HG03354 (cell line): ENCODE measurements around the gene TTLL11.

Source experiments
- ATAC-seq: cut with Tn5 transposase; IDR thresholded peaks from one replicate; pipeline ENCODE4 v1.9.1; 2021; ENCODE audit warnings: mild to moderate bottlenecking; ENCODE audit not compliant: unreplicated experiment, poor library complexity, severe bottlenecking

TTLL11 gene

DNA sequence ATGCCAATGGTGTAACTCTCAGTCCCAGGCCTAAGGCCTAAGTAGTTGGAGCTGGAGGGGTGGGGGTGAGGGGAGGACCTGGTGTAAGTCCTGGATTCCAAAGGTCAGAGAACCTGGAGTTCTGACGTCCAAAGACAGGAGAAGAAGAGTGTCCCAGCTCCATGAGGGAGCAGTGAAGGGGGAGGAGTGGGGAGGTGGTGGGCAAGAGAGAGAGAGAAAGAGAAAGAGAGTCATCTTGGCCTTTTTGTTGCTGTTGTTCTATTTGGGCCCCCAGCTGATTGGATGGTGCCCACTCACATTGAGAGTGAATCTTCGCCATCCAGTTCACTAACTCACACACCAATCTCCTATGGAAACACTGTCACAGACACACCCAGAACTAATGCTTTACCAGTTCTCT is 242.7 kb downstream of the TTLL11 start:
- no peak for ATAC-seq

DNA sequence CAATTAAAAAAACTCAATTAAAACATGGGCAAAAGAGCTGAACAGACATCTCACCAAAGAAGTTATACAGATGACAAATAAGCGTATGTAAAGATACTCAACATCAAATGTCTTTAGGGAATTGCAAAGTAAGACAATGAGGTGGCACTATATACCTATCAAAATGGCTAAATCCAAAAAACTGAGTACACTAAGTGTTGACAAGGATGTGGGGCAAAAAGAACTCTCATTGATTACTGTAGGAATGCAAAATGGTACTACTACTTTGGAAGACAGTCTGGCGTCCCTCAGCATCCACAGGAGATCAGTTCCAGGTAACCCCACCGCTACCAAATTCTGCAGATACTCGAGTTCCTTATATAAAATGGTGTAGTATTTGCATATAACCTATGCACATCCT is 243.6 kb downstream of the TTLL11 start:
- ATAC-seq: no peak

DNA sequence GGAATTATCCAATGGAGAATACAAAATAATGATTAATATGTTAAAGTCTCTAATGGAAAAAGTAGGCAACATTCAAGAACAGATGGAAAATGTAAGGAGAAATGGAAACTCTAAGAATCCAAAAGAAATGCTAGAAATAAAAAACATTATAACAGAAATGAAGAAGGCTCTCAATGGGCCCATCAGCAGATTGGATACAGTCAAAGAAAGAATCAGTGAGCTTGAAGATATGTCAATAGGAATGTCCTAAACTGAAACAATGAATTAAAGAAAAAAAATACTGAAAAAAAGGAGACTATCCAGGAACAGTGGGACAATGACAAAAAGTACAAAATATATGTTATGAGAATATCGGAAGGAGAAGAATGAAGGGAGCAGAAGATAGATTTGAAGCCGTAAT is 248.5 kb downstream of the TTLL11 start:
- no peak for ATAC-seq

DNA sequence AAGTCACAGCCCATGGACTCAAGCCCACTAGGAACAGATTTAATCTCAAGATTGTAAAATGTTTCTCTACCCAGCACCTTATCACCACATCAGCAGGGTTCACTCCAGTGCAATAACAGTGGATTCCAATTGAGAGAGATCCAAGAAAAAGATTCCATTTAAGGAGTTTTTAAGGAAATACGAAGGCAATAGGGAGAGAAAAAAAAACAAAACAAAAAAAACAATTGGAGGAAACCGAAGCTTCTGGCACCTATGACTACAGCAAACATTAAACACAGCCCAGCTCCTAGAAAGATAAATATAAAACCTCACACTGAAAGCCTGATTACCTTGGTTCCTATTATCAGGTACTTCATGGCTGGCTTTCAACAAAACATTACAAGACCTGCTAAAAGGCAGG is 249.0 kb downstream of the TTLL11 start:
- no peak for ATAC-seq

DNA sequence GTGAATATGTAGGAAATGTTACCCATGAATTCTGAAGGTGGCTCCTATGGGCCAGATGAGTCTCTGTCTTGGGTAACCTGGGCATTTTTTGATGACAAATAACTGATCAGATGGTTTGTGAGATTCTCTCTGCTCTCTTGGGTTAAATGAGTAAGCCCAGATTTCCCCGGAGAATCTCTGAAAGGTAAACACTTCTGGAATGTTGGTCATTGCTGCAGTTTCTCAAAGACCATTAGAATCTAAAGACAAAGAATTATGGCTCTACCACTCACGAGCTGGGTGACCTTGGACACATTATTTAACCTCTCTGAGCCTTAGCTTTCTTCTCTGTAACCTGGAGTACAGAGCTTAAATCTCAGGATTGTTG is 250.5 kb downstream of the TTLL11 start:
- ATAC-seq: no peak

DNA sequence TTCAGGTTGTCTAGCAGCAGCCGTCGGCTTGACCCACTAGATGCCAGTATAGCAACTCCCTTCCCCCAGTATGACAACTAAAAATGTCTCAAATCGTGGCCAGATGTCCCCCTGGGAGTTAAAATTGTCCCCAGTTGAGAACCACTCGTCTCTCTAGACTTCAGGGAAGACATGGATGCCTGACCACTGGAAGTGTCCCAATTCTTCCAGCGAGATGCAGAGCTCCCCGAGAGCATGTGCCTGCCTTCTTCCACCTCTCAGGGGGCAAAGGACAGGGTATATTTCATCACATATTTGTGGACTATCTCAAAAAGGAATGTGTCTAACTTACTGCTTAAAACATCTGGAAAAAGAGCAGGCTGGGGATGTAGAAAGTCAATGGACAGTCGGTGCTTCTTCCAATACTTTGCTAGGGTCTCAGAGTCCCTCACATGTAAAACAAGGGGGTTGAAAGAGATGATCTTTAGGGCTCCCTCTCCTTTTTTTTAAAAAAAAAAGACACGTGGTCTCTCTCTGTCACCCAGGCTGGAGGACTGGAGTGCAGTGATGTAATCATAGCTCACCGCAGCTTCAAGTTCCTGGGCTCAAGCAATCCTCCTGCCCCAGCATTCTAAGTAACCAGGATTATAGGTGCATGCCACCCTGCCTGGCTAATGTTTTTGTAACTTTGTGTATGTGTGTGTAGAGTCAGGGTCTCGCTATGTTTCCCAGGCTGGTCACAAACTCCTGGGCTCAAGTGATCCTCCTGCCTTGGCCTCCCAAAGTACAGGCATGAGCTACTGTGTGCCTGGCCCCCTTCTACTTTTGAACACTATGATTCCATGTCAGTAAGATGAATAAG is 251.1 kb downstream of the TTLL11 start:
- ATAC-seq: no peak

DNA sequence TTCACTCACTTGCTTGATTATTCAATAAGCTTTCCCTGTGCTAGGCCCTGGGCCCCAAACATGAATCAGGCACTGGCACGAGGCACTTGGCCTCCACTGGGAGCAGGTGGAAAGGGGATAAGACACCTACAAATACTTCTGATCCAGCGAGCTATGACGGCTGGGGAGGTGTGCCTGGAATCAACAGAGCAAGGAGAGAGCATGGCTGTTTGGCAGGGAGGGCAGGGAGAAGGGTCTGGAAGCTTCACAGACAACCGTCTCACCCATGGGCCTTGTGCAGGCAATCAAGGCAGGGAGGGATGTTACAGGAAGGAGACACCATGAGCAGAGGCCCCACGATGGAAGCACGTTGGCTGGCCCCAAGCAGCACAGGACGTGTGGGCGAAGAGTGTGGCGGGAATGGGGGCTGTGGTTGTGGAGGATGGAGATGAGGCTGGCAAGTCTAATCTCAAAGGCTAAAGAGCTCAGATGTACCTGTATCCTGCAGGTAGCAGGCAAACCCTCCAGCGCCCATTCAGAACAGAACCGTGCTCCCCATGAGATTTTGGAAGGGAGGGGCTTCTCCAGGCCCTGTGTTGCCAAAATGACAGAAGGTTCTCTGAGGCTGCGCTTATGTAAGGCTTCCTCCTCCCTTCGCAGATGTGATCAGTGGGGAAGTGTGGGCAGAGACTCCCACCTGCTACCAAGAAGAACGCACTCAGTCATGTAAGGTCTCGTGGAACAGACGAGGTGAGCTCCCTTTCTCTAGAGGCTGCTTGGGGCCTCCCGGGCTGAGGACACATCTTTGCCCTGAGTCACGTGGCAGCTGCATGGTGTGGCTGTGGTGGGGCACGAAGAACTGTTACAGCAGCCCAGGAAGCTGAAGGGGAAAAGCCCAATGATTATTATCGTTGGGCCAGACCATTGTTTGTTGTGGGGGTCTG is 252.0 kb downstream of the TTLL11 start:
- no peak for ATAC-seq

DNA sequence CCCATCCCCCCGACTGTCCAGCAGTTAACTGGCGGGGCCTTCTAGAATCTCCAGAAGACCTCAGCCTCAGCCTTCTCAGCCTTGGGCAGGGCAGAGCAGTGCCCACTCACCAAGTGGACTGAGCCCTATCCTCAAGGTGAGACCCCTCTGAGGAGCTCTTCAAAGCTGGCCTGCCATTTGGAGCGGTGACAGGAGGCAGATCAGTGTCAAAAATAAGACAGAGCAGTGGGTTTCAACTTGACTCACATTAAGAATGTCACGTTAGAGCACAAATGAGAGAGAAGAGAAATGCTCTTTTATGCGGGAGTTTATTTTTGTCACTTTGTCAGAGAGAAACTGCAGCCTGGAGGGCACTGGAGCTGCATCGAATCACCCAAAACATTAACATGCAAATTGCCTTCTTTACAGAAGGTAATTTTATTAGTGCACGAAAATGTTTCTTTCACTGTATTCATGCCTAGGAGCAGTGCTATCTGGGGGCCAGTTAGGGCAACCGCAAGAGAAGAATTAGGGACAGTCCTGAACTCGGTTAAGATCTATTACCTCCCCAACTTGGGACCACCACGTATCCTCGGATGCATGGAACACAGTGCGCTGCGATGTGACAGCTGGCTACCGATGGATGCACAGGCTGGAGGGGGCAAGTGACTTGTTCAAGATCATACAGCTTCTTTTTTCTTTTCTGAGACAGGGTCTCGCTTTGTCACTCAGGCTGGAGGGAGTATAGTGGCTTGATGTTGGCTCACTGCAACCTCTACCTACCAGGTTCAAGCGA is 253.2 kb downstream of the TTLL11 start:
- ATAC-seq: peak; percentile 41

DNA sequence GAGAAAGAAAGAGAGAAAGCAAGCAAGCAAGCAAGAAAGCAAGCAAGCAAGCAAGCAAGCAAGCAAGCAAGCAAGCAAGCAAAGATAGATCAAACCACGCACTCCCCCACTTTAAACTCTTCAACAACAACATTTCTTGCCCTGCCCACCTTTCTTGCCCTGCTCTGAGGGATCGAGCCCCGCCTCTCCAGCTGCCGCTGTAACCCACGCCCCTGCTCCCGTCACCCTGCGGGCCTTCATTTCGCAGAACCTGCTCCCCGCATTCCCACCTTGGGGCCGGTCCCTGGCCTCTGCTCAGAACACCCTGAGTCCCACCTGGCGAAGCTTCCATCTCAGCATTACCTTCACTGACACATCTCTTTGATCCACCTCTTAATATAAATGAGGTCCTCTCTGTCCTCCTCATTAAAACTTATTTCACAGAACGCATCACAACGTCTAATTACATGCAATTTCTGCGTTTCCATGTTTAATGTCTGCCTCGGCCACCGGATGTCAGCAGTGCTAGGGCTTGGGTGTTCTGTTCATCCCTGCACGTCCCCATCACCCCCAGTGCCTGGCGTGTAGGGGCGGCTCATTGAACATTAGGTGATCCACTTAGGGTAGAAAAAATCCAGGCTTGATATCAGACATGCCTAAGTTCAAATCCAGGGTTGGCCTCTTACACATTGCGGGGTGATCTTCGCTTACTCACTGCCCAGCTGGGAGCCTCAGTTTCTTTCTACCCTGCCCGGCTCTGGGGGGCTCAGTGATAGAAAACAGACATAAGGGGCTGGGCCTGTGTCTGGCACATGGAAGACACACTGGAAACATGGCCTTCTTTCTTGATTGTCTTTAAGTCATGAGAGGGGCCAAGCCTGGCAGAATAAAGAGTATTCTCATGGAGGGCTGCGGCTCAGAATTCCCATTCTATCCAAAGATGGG is 254.1 kb downstream of the TTLL11 start:
- no peak for ATAC-seq

DNA sequence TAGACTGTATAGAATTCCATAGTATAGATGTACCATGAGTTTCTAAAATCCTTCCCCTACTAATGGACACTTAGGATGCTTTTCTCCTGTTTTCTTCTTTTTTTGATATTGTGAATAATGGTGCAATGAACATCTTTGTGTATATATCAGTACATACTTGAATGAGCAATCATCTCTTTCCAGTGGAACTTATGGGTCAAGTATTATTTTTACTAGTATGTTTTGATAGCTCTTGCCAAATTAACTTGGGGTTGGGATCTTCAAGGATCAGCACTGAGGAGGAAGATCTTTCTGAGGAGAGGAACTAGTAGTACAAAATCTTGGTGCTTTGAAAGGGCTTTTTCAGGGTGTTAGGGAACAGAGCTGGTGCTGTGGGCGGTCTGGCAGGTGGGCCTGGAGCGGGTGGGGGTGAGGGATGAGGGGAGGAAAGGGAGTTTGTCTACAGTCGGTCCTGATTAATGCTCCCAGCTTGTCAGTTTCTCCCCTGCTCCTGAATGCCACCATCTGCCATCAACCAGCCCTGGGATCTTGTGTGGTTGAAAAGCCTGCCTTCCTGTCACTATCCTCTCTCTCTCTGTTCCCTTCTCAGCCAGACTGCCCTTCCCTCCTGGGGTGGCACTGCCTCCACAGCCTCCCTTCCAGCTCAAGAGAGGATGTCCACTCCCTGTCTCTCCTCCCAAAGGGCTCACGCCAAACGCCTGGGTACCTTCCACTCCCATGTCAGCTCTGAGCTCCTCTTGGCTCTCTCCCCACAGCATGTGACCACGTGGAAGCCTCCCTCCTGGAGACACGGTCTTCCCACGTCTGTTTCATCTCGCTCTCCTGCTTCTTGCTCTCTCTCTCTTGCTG is 255.8 kb downstream of the TTLL11 start:
- ATAC-seq: no peak

DNA sequence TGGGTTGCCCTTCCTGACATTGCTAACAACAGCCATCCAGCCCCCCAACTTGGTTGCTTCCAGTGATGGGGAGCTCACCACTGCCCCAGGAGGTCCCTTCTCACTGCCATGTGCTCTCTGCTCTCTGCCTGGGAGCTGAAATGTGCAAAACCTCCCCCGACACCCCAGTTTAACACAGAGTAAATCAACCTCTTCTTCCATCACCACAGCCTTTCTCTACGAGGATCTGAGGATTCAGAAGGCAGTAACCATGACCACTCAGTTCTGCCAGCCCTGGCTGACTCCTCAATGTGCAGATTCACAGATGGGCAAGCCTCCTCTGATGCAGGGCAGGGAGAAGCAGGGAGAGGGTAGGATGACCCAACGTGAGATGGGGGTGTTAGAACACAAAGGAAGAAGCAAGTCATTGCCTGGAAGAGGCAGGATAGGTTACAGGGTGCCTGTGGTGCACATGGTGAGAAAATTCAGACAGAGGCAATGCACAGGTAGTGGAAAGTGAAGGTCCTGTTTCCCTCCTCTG is 256.7 kb downstream of the TTLL11 start:
- no peak for ATAC-seq

DNA sequence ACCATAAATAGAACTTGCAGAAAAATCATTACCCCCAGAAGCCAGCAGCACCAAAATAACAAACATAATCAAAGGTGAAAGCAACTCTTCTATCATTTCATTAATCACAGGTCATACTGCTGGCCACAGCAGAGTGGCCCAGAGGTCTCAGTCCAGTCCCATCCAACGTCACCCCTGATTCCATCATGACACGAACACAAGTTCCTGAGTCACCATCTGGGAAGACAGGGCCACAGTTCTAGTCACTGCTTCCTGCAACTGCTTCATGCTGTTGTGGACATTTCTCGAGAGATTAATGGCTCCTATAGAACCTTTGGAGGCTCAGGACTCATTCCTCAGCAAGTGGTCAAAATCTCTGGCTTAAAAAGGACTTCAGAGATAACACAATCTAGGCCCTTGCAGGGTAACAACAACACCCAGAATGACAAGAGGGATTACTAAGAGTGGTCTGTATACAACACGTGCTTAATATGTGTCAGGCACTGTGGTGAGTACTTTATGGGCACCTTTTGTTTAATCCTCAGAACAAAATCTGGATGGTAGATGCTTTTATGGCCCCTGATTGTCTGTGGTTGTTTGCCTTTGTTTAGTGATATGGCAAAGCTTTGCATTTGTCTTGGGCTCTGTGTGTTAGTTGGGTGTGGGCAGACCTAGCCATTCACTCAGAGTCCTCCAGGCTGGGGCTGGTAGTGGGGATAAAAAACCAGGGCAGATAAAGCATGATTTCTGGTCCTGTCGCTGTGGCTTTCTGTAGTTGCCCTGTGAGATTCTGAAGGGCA is 257.3 kb downstream of the TTLL11 start:
- no peak for ATAC-seq

DNA sequence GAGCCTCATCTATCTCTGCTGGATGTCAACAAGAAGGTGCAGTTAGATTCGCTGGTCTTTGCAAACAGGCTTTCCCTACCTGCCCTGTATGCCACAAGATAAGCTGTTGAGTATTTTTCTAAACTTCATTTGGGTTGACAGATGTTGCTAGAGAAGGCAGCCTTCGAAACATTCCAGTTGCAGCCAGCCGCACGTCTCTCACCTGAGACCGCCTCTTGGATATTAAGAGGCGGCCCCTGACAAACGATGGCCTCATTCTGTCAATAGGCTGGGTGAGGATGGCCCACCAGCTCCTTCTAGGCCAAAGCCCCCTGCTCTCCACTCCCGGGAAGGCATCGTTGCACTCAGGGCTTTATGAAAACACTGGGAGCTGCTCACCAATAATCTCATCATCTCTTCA is 260.0 kb downstream of the TTLL11 start:
- ATAC-seq: no peak

DNA sequence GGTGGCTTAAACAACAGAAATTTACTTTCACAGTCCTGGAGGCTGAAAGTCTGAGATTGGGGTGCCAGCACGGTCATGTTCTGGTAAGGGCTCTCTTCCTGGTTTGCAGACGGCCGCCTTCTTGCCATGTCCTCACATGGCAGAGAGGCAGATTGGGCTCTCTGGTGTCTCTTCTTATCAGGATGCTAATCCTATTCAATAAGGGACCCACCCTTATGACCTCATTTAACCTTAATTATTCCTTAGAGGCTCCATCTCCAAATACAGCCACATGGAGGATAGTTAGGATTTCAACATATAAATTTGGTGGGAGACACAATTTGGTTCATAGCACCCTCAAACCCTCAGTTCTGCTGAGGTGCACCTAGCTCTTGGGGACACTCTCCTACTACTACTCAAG is 261.2 kb downstream of the TTLL11 start:
- ATAC-seq: no peak

DNA sequence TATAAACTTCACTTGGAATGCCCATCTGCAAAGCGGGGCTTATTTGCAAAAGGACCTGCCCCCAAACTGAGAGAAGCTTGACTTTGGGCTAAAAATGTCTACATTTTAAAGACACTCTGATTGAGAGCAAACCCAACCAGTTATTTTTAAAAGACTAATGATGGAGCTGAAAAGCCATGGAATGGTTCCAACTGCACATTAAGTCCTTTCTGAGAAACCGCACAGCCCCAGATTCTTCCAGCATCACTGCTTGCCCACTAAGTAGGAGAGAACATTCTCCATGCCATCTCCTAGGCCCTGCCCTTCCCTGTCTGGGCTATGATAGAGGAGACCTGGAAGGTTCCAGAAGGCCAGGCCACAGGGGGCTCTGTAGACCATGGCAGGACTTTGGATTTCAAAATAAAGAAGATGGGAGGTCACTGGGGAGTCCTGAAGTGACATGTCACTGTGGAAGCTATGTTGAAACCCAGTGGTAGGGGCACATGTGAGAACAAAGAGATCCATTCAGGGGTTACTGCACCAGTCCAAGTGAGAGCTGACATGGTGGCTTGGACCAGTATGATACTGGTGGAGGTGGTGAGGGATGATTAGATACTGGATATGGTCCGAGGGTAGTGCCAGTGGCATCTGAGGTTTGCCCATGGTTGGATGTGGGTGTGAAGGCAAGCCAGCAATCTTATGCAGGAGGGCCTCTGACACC is 262.5 kb downstream of the TTLL11 start:
- no peak for ATAC-seq

DNA sequence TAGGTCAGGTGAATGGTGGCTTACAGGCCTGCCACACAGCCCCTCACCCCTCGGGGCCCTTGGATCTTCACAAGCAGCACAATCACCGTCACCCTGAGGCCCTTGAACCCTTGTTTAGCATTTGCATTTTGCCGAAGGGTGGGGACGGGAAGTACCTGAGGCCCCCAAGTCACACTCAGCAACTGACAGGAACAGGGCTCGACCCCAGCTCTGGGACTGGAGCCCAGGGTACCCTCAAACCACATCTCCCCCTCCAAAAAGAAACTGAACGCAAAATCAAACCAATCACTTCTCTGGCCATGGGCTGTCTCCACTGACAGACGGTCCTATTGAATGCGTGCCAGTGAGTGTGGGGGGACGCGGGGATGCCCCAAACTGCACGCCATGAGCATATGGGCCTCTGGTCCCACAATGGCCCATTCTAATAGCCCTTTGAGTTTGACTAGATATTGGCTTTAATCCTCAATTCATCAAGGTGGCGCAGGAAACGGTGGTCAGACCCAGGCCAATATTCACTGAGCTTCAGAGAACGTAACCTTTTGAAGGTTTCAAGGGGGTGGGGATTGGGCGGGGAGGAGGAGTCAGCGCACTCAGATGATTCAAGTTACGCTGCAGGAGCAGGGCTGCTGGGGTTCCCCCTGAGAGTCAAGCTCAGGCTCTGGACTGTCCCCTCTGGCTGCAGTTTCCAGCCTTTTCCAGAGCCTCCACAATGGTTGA is 265.7 kb downstream of the TTLL11 start:
- ATAC-seq: no peak
